Loucy (cell line): ENCODE data around the gene PRRX2.
"Not testable (repeated sequence)": the region's sequence is repeated elsewhere in the genome, so short reads cannot be mapped to it uniquely, and the experiment has no call there.

ENCODE experiments used
- H2AFZ ChIP-seq: fragments of 200-600 bp; sonication (generic); 2 replicates; pipeline ENCODE4 v1.6.0; 2016; ENCODE audit warnings: antibody characterized with exemption, mild to moderate bottlenecking, low read length, moderate library complexity
- H3F3A ChIP-seq: fragments of 200-600 bp; 2 replicates; pipeline ENCODE4 v1.6.0; 2016; ENCODE audit warnings: antibody characterized with exemption, low read depth, mild to moderate bottlenecking
- H3K27me3 ChIP-seq: fragments of 200-600 bp; sonication (generic); 2 replicates; pipeline ENCODE4 v1.6.1; 2014; ENCODE audit warnings: low read length, mild to moderate bottlenecking; ENCODE audit not compliant: insufficient read depth, poor library complexity, severe bottlenecking
- H3K36me3 ChIP-seq: fragments of 200-600 bp; sonication (generic); 2 replicates; pipeline ENCODE4 v1.6.1; 2016; ENCODE audit warnings: low read length; ENCODE audit not compliant: insufficient read depth
- H3K4me1 ChIP-seq: fragments of 200-600 bp; sonication (generic); 2 replicates; pipeline ENCODE4 v1.5.1; 2014; ENCODE audit warnings: low read length, mild to moderate bottlenecking; ENCODE audit not compliant: insufficient read depth, poor library complexity, severe bottlenecking
- H3K4me2 ChIP-seq: fragments of 200-600 bp; sonication (generic); 2 replicates; pipeline ENCODE4 v1.6.0; 2014; ENCODE audit warnings: antibody characterized with exemption, low read length, low read depth, mild to moderate bottlenecking; ENCODE audit not compliant: poor library complexity, severe bottlenecking
- H3K4me3 ChIP-seq: fragments of 200-600 bp; sonication (generic); 2 replicates; pipeline ENCODE4 v1.5.1; 2014; ENCODE audit warnings: low read length, mild to moderate bottlenecking, mixed read lengths; ENCODE audit not compliant: poor library complexity, severe bottlenecking
- H3K79me2 ChIP-seq: fragments of 200-600 bp; sonication (generic); 2 replicates; pipeline ENCODE4 v1.6.1; 2014; ENCODE audit warnings: low read length; ENCODE audit not compliant: insufficient read depth
- H3K9ac ChIP-seq: fragments of 200-600 bp; sonication (generic); 2 replicates; pipeline ENCODE4 v1.6.0; 2014; ENCODE audit warnings: mild to moderate bottlenecking, low read depth, low read length, moderate library complexity; ENCODE audit not compliant: poor library complexity, severe bottlenecking
- H3K9me2 ChIP-seq: fragments of 200-600 bp; sonication (generic); replicated peaks from 2 replicates; pipeline ENCODE4 v1.6.1; 2016; ENCODE audit warnings: low read depth, low read length, mixed read lengths
- H3K9me3 ChIP-seq: fragments of 200-600 bp; sonication (generic); 2 replicates; pipeline ENCODE4 v1.6.1; 2014; ENCODE audit warnings: mild to moderate bottlenecking, antibody characterized with exemption, low read length, low read depth; ENCODE audit not compliant: insufficient read depth
- H4K20me1 ChIP-seq: fragments of 200-600 bp; sonication (generic); 2 replicates; pipeline ENCODE4 v1.6.0; 2014; ENCODE audit warnings: antibody characterized with exemption, low read length, mild to moderate bottlenecking; ENCODE audit not compliant: insufficient read depth, poor library complexity, severe bottlenecking
- CTCF ChIP-seq: fragments of 200-600 bp; sonication (generic); conservative IDR thresholded peaks from 2 replicates; pipeline ENCODE4 v1.5.1; 2014; ENCODE audit warnings: mild to moderate bottlenecking, antibody characterized with exemption, low read length
- EZH2phosphoT487 ChIP-seq: fragments of 200-600 bp; IDR thresholded peaks from 2 replicates; pipeline ENCODE4 v1.6.1; 2018; ENCODE audit warnings: antibody characterized with exemption, mild to moderate bottlenecking, moderate library complexity, borderline replicate concordance

Gene PRRX2

GRCh38 chr9:129746092-129746777 lies 80.8 kb downstream of the PRRX2 start:
- no peak overlapping the region for H2AFZ ChIP-seq
- no peaks in the 10 kb centered on the region for H3K4me1 ChIP-seq
- no peak for TF ChIP-seq EZH2phosphoT487
- no peak for TF ChIP-seq CTCF
- H3K36me3 ChIP-seq: no peaks in the 10 kb centered on the region
- no peak overlapping the region for H3K4me2 ChIP-seq
- H3K79me2 ChIP-seq: no peaks in the 10 kb centered on the region
- no peak overlapping the region for H3K4me3 ChIP-seq
- no peaks in the 10 kb centered on the region for H3F3A ChIP-seq
- H3K9ac ChIP-seq: no peak overlapping the region
- H3K9me2 ChIP-seq: no peaks in the 10 kb centered on the region
- no peaks in the 10 kb centered on the region for H3K9me3 ChIP-seq
- no peaks in the 10 kb centered on the region for H4K20me1 ChIP-seq
- H3K27me3 ChIP-seq: no peaks in the 10 kb centered on the region

- H3F3A ChIP-seq: no peaks in the 10 kb centered on the region
- no peaks in the 10 kb centered on the region for H3K9me3 ChIP-seq
- TF ChIP-seq EZH2phosphoT487 (no peak), CTCF (no peak)
- H3K36me3 ChIP-seq: no peaks in the 10 kb centered on the region
- no peaks in the 10 kb centered on the region for H3K79me2 ChIP-seq
- H3K9me2 ChIP-seq: no peaks in the 10 kb centered on the region
- no peak overlapping the region for H3K4me2 ChIP-seq
- H2AFZ ChIP-seq: no peak overlapping the region
- no peaks in the 10 kb centered on the region for H4K20me1 ChIP-seq
- no peak overlapping the region for H3K4me3 ChIP-seq
- H3K27me3 ChIP-seq: no peaks in the 10 kb centered on the region
- no peaks in the 10 kb centered on the region for H3K4me1 ChIP-seq
- H3K9ac ChIP-seq: no peak overlapping the region
These were observed 82.8 kb downstream of the PRRX2 start for GRCh38 chr9:129748249-129748648.

GRCh38 chr9:129749052-129749451 lies 83.6 kb downstream of the PRRX2 start:
- not testable (repeated sequence) for H3K9ac ChIP-seq, H3F3A ChIP-seq, H2AFZ ChIP-seq, H3K79me2 ChIP-seq, H3K36me3 ChIP-seq, H3K4me1 ChIP-seq, H4K20me1 ChIP-seq, H3K27me3 ChIP-seq, H3K9me3 ChIP-seq, H3K9me2 ChIP-seq, H3K4me3 ChIP-seq, H3K4me2 ChIP-seq

GRCh38 chr9:129749575-129749974 lies 84.1 kb downstream of the PRRX2 start:
- Histone ChIP-seq H3K4me2 (no peak overlapping the region), H3K4me3 (no peak overlapping the region), H3K9me3 (no peaks in the 10 kb centered on the region), H3K79me2 (no peaks in the 10 kb centered on the region), H3K27me3 (no peaks in the 10 kb centered on the region), H3K36me3 (no peaks in the 10 kb centered on the region), H3K4me1 (no peaks in the 10 kb centered on the region), H3K9ac (no peak overlapping the region), H3K9me2 (no peaks in the 10 kb centered on the region), H2AFZ (no peak overlapping the region), H3F3A (no peaks in the 10 kb centered on the region), H4K20me1 (no peaks in the 10 kb centered on the region)
- TF ChIP-seq CTCF: no peak
- TF ChIP-seq EZH2phosphoT487: no peak
